DOHH2 (cell line): ENCODE measurements around the gene ANXA6.

Experiments used
- H3F3A ChIP-seq: fragments of 200-600 bp; sonication (generic), shearing (Covaris generic); 2 replicates; pipeline ENCODE4 v1.6.0; 2016; ENCODE audit warnings: antibody characterized with exemption, mild to moderate bottlenecking; ENCODE audit not compliant: control insufficient read depth, insufficient read depth
- H3K27ac ChIP-seq: fragments of 200-600 bp; sonication (generic); 2 replicates; pipeline ENCODE4 v1.5.1; 2014; ENCODE audit warnings: low read depth, mild to moderate bottlenecking, low read length, moderate library complexity
- H3K27me3 ChIP-seq: fragments of 200-600 bp; sonication (generic); 2 replicates; pipeline ENCODE4 v1.6.1; 2014; ENCODE audit warnings: mild to moderate bottlenecking, low read length, mixed read lengths; ENCODE audit not compliant: control insufficient read depth
- H3K36me3 ChIP-seq: fragments of 200-600 bp; sonication (generic); 2 replicates; pipeline ENCODE4 v1.6.1; 2014; ENCODE audit warnings: mild to moderate bottlenecking, low read length, moderate library complexity, mixed read lengths; ENCODE audit not compliant: control insufficient read depth
- H3K4me1 ChIP-seq: fragments of 200-600 bp; sonication (generic); 2 replicates; pipeline ENCODE4 v1.6.1; 2014; ENCODE audit warnings: mild to moderate bottlenecking, low read length, mixed read lengths; ENCODE audit not compliant: control insufficient read depth
- H3K4me2 ChIP-seq: fragments of 200-600 bp; sonication (generic); 2 replicates; pipeline ENCODE4 v1.6.0; 2014; ENCODE audit warnings: mild to moderate bottlenecking, low read length, moderate library complexity
- H3K4me3 ChIP-seq: fragments of 200-600 bp; sonication (generic); 2 replicates; pipeline ENCODE4 v1.5.1; 2014; ENCODE audit warnings: mild to moderate bottlenecking, low read length, mixed read lengths
- H3K79me2 ChIP-seq: fragments of 200-600 bp; sonication (generic); 2 replicates; pipeline ENCODE4 v1.6.1; 2014; ENCODE audit warnings: mild to moderate bottlenecking, low read length, mixed read lengths; ENCODE audit not compliant: control insufficient read depth
- H3K9me2 ChIP-seq: fragments of 200-600 bp; sonication (generic); replicated peaks from 2 replicates; pipeline ENCODE4 v1.6.1; 2014; ENCODE audit warnings: mild to moderate bottlenecking, low read length, mixed read lengths; ENCODE audit not compliant: control insufficient read depth
- H3K9me3 ChIP-seq: fragments of 200-600 bp; sonication (generic); 2 replicates; pipeline ENCODE4 v1.6.1; 2014; ENCODE audit warnings: antibody characterized with exemption, low read length, mixed read lengths; ENCODE audit not compliant: control insufficient read depth, insufficient read depth
- H4K20me1 ChIP-seq: fragments of 200-600 bp; sonication (generic); 2 replicates; pipeline ENCODE4 v1.6.0; 2014; ENCODE audit warnings: low read depth, mild to moderate bottlenecking, antibody characterized with exemption, low read length, moderate library complexity; ENCODE audit not compliant: control insufficient read depth, insufficient read depth
- EZH2phosphoT487 ChIP-seq: fragments of 200-600 bp; sonication (generic); IDR thresholded peaks from 2 replicates; pipeline ENCODE4 v1.6.1; 2017; ENCODE audit warnings: borderline replicate concordance, mild to moderate bottlenecking, antibody characterized with exemption, low read length, moderate library complexity, mixed read lengths
- TF ChIP-seq, protein P1 (sequence below): fragments of 200-600 bp; sonication (generic); IDR thresholded peaks from one replicate; pipeline ENCODE4 v1.5.1; 2014; ENCODE audit warnings: antibody characterized with exemption, mild to moderate bottlenecking, low read depth, low read length; ENCODE audit not compliant: poor library complexity, severe bottlenecking

The ANXA6 gene

DNA sequence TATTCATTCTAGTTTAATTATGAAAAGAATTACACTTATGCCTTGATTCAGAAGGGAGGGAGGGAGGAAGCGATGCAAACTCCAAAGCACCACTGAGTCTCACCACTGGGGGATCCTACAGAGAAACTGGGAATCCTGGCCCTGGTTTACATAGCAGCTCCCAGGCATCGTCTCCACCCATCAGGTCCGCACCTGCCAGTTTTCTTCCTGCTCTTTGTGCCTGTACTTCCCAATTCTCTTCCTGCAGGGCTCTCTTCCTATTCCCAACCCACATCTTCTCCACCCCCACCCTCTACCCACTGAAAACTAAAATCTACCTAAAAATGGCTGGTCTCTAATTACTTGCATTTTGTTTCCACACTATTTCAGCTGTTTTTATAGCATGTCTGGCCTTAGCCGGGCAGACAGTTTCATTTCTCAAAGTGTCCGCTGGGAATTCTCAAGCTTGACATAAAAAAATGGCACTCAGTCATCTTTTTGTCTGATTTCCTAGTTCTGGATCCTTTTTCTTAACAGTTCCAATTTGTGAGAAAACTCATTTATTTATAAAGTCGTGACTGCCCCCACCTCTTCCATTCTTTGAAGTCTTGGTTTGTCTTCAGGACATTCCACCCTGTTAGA, 75.2 kb downstream of the ANXA6 start:
- peaks cover 49% of the 10 kb centered on the region for H3K79me2 ChIP-seq
- no peaks in the 10 kb centered on the region for H3K9me2 ChIP-seq
- H3K4me2 ChIP-seq = peak overlapping the region; percentile 73
- H3K4me3 ChIP-seq = peak overlapping the region; percentile 74
- H3K27ac ChIP-seq = no peak overlapping the region
- TF ChIP-seq EZH2phosphoT487 = no peak
- TF ChIP-seq, protein P1, sequence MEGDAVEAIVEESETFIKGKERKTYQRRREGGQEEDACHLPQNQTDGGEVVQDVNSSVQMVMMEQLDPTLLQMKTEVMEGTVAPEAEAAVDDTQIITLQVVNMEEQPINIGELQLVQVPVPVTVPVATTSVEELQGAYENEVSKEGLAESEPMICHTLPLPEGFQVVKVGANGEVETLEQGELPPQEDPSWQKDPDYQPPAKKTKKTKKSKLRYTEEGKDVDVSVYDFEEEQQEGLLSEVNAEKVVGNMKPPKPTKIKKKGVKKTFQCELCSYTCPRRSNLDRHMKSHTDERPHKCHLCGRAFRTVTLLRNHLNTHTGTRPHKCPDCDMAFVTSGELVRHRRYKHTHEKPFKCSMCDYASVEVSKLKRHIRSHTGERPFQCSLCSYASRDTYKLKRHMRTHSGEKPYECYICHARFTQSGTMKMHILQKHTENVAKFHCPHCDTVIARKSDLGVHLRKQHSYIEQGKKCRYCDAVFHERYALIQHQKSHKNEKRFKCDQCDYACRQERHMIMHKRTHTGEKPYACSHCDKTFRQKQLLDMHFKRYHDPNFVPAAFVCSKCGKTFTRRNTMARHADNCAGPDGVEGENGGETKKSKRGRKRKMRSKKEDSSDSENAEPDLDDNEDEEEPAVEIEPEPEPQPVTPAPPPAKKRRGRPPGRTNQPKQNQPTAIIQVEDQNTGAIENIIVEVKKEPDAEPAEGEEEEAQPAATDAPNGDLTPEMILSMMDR = peak; percentile 35
- H4K20me1 ChIP-seq = peaks cover 4% of the 10 kb centered on the region; the same call in 1 of the 2 replicates
- no peaks in the 10 kb centered on the region for H3K9me3 ChIP-seq
- H3K4me1 ChIP-seq = peaks cover 74% of the 10 kb centered on the region
- peaks cover 26% of the 10 kb centered on the region for H3K36me3 ChIP-seq
- H3F3A ChIP-seq = peaks cover 3% of the 10 kb centered on the region; the same call in 1 of the 2 replicates
- no peaks in the 10 kb centered on the region for H3K27me3 ChIP-seq

DNA sequence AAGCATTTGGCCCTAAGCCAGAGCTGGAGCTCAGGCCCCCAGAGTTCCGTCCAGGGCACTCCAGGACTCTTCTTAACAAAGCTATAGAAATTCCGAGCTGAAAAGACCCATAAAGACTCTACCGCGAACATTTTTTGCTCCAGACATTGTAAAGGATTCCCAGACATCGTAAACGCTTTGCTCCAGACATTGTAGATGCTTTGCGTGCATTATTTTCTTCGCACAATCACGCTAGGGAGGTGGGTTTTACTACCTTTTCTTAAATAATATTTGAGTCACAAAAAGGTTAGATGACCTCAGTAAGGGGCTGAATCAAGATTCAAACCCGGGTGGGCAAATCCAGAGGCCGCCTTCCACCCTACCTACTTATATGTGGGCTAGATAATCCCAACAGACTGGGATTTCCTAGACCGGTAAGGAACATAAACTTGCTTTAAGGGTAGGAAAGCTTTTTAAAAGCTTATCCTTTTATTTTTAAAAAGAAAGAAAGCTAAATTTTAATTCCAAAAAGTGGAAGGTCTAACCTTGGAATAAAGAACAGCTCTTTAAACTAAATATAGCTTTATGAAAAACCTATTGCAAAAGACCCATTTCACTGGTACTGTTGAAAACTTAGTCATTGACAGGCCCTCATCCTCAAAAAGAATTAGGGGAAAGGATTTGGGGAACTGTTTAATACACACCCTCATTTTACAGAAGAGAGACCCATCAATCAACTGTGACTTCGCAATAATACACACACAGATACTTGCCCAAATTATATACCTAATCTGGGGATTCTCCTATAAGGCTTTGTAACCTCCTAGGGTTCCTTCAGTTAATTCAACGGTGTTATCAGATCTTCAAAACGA, 75.9 kb downstream of the ANXA6 start:
- H3K27ac ChIP-seq = peak overlapping the region; percentile 82
- H3K27me3 ChIP-seq = no peaks in the 10 kb centered on the region
- H3F3A ChIP-seq = peaks cover 3% of the 10 kb centered on the region; the same call in 1 of the 2 replicates
- no peaks in the 10 kb centered on the region for H3K9me2 ChIP-seq
- TF ChIP-seq, protein P1 = no peak
- no peak for TF ChIP-seq EZH2phosphoT487
- peaks cover 68% of the 10 kb centered on the region for H3K4me1 ChIP-seq
- H3K4me3 ChIP-seq = peak overlapping the region; percentile 74
- H3K9me3 ChIP-seq = no peaks in the 10 kb centered on the region
- H4K20me1 ChIP-seq = peaks cover 4% of the 10 kb centered on the region; the same call in 1 of the 2 replicates
- H3K36me3 ChIP-seq = peaks cover 33% of the 10 kb centered on the region
- peak overlapping the region; percentile 73 for H3K4me2 ChIP-seq
- peaks cover 57% of the 10 kb centered on the region for H3K79me2 ChIP-seq

DNA sequence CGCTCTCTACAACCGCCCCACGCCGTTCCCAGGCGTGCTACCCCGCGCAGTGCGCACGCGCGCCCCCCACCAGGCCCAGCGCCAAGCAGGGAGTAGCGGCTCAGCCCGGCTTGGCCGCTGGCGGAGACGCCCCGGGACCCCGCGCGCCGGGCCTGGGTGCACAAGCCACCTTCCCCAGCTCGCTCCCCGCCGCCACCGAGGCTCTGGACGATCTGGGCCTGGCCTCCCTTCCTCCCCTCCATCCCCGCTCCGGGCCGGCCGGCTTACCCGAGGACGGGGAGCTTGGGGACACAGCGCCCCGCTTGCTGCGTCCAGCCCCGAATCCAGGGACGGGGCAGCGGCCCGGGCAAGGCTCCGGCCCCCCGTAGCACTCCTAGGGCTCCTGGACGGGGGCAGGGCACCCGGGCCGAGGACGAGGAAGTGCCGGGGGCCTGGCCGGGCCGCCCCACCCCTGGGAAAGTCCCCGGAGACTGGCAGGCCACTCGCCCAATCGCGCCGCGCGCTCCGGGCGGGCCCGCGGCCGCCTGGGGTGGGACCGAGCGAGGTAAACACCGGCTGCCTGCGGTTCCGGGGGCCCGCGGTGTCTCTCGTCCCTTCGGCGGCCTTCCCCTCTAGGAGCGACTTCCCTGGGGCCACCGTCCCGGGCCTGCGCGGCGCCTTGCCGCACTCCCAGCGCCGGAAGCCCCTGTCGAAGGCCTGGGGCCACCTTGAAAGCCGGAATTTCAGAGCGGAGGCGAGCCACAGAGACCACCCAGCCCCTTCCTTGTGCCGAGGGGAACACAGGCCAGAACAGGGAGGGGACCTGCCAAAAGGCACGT, 76.8 kb downstream of the ANXA6 start, which contains the start of gene TNIP1:
Gene TNIP1 (minus strand): TSS at position 422 of the 818 bp plus-strand sequence. CDS start 15,939 bp downstream, outside the sequence.
- Histone ChIP-seq H3K9me3 (no peaks in the 10 kb centered on the region), H3K4me1 (peaks cover 60% of the 10 kb centered on the region), H3K27me3 (no peaks in the 10 kb centered on the region), H3K36me3 (peaks cover 34% of the 10 kb centered on the region), H3K4me2 (peak within 1 kb of the TSS; percentile 73), H3F3A (peaks cover 3% of the 10 kb centered on the region; the same call in 1 of the 2 replicates), H3K4me3 (peak within 1 kb of the TSS; percentile 74), H4K20me1 (peaks cover 4% of the 10 kb centered on the region; the same call in 1 of the 2 replicates), H3K9me2 (no peaks in the 10 kb centered on the region), H3K27ac (peak within 1 kb of the TSS; percentile 82), H3K79me2 (peaks cover 65% of the 10 kb centered on the region)
- TF ChIP-seq EZH2phosphoT487 = no peak
- TF ChIP-seq, protein P1 = peak; percentile 22
